ENCODE results near the gene ACKR4.

The ACKR4 gene

DNA sequence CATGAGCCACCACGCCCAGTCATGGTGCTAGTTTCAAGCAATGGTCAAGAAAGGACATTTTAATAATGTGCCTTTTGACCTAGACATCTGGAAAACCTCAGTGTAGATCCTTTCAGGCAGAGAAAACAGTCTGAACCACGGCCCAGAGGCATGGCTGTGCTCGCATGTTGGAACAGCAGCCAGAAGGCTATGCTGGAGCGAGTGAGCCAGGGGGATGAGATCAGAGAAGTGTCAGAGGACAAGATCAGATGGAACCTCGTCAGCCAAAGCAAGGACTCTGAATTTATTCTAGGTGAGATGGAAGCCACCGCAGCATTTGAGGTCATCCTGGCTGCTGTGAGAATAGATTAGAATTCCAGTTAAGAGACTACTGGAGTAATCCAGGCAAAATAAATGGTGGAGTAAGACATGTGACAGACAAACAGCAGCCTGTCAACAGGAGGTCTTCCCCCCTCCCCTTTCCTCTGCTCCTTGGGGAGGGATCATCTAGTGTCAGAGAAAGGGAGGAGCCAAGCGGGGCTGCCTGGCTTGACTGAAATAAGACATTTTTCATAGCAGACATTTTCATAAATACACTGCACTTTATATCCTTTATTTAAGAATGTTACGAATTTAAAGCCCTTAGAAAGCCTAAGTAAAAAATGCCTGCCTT is 40.4 kb upstream of the ACKR4 start:
- Histone ChIP-seq H3K27ac (ENCODE audit: low read depth, low read length) (no peak overlapping the region), H2BK12ac (ENCODE audit: low read length) (no peak overlapping the region), H3K4ac (ENCODE audit: low read depth, low read length) (no peak overlapping the region), H3K79me1 (ENCODE audit: low read length) (no peaks in the 10 kb centered on the region), H3K36me3 (ENCODE audit: control insufficient read depth in 1 of 2, insufficient read depth in 2 of 2, low read length in 2 of 2) (no peaks in the 10 kb centered on the region), H2BK120ac (ENCODE audit: insufficient read depth, low read length, poor library complexity) (no peak overlapping the region), H3K14ac (ENCODE audit: low read length) (no peak overlapping the region), H3K18ac (ENCODE audit: low read length) (no peak overlapping the region), H3K23ac (ENCODE audit: low read length) (no peak overlapping the region), H3K9ac (ENCODE audit: low read length) (no peak overlapping the region), H2BK5ac (ENCODE audit: low read depth, low read length, poor library complexity) (no peak overlapping the region), H4K12ac (ENCODE audit: low read depth, low read length) (no peak overlapping the region), H2AK5ac (ENCODE audit: low read length) (no peak overlapping the region), H2AFZ (ENCODE audit: insufficient read depth, low read length, poor library complexity) (no peak overlapping the region), H3K4me3 (ENCODE audit: low read depth, low read length) (no peak overlapping the region), H3K79me2 (ENCODE audit: control insufficient read depth, insufficient read depth, low read length, poor library complexity) (no peaks in the 10 kb centered on the region), H3K9me3 (ENCODE audit: insufficient read depth, low read depth, low read length) (no peaks in the 10 kb centered on the region), H4K91ac (ENCODE audit: low read depth, low read length) (no peak overlapping the region), H4K8ac (ENCODE audit: low read depth, low read length) (no peak overlapping the region), H3K27me3 (ENCODE audit: insufficient read depth, low read length) (no peaks in the 10 kb centered on the region), H3K4me2 (ENCODE audit: low read length) (no peak overlapping the region), H3K4me1 (ENCODE audit: control insufficient read depth in 1 of 2, insufficient read depth in 2 of 2, low read length in 2 of 2) (peaks cover 2 to 5% of the 10 kb centered on the region in 2 experiments)
- DNase-seq: no peak
- no CpG with 5 or more reads among the region's 8 CpGs for WGBS (ENCODE audit: extremely low coverage, insufficient coverage, insufficient read length)

- H3K9ac ChIP-seq (ENCODE audit: low read length): no peak overlapping the region
- H2AK5ac ChIP-seq (ENCODE audit: low read length): no peak overlapping the region
- no peak overlapping the region for H2BK12ac ChIP-seq (ENCODE audit: low read length)
- H3K79me1 ChIP-seq (ENCODE audit: low read length): no peaks in the 10 kb centered on the region
- H4K12ac ChIP-seq (ENCODE audit: low read depth, low read length): no peak overlapping the region
- no CpG with 5 or more reads among the region's 4 CpGs for WGBS (ENCODE audit: extremely low coverage, insufficient coverage, insufficient read length)
- no peaks in the 10 kb centered on the region for H3K79me2 ChIP-seq (ENCODE audit: control insufficient read depth, insufficient read depth, low read length, poor library complexity)
- H4K8ac ChIP-seq (ENCODE audit: low read depth, low read length): no peak overlapping the region
- no peak overlapping the region for H3K4me2 ChIP-seq (ENCODE audit: low read length)
- H3K14ac ChIP-seq (ENCODE audit: low read length): no peak overlapping the region
- no peaks in the 10 kb centered on the region for H3K27me3 ChIP-seq (ENCODE audit: insufficient read depth, low read length)
- no peak overlapping the region for H3K4me3 ChIP-seq (ENCODE audit: low read depth, low read length)
- H4K91ac ChIP-seq (ENCODE audit: low read depth, low read length): no peak overlapping the region
- no peaks in the 10 kb centered on the region for H3K9me3 ChIP-seq (ENCODE audit: insufficient read depth, low read depth, low read length)
- H3K18ac ChIP-seq (ENCODE audit: low read length): no peak overlapping the region
- peaks cover 0 to 5% of the 10 kb centered on the region in 2 experiments for H3K4me1 ChIP-seq (ENCODE audit: control insufficient read depth in 1 of 2, insufficient read depth in 2 of 2, low read length in 2 of 2)
- no peak for DNase-seq
- no peak overlapping the region for H3K4ac ChIP-seq (ENCODE audit: low read depth, low read length)
- no peaks in the 10 kb centered on the region for H3K36me3 ChIP-seq (ENCODE audit: control insufficient read depth in 1 of 2, insufficient read depth in 2 of 2, low read length in 2 of 2)
- H3K23ac ChIP-seq (ENCODE audit: low read length): no peak overlapping the region
- no peak overlapping the region for H2BK5ac ChIP-seq (ENCODE audit: low read depth, low read length, poor library complexity)
- H2BK120ac ChIP-seq (ENCODE audit: insufficient read depth, low read length, poor library complexity): no peak overlapping the region
- no peak overlapping the region for H2AFZ ChIP-seq (ENCODE audit: insufficient read depth, low read length, poor library complexity)
- H3K27ac ChIP-seq (ENCODE audit: low read depth, low read length): no peak overlapping the region
Measured at GRCh38 chr3:132561003-132561402, 36.1 kb upstream of the ACKR4 start.

DNA sequence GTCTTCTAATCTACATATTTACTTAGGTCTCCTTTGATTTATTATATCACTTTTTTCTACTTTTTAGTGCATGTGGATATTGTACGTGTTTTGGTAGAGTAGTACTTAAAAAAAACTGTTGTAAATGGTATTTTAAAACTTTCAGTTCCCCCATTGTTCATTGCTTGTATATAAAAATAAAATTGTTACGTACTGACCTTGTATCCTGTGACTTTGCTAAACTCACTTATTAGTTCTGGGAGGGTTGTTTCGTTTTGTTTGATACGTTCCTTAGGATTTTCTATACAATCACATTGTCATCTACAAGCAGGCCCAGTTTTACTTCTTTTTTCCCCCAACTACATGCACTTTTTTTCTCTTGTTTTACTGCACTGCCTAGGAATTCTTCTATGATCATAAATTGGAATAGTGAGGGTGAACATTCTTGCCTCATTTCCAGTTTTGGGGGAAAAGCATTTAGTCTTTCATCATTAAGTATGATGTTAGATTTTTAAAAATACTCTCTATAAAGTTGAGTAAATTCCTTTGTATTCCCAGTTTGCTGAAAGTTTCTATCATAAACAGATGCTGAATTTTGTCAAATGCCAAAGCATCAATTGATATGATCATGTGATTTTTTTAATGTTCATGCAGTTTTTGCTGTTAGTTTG is 33.5 kb upstream of the ACKR4 start:
- H3K9ac ChIP-seq (ENCODE audit: low read length): no peak overlapping the region

DNA sequence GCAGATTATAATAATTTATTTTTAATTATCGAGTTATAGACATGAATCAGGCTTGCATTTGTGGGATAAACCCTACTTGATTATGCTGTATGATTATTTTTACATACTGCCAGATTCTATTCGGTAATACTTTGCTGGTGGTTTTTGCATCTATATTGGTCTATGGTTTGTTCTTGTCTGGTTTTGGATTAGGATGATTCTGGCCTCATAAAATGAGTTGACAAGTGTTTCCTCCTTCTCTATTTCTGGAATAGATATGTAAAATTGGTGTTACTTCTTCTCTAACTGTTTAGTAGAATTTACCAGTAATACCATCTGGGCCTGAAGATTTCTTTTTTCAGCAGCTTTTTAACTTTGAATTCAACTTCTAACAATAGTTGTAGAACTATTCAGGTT is 33.0 kb upstream of the ACKR4 start:
- no CpG with 5 or more reads among the region's 2 CpGs for WGBS (ENCODE audit: extremely low coverage, insufficient coverage, insufficient read length)
- Histone ChIP-seq H3K9me3 (ENCODE audit: insufficient read depth, low read depth, low read length) (no peaks in the 10 kb centered on the region), H2BK120ac (ENCODE audit: insufficient read depth, low read length, poor library complexity) (no peak overlapping the region), H3K27me3 (ENCODE audit: insufficient read depth, low read length) (no peaks in the 10 kb centered on the region), H4K91ac (ENCODE audit: low read depth, low read length) (no peak overlapping the region), H4K12ac (ENCODE audit: low read depth, low read length) (no peak overlapping the region), H2AFZ (ENCODE audit: insufficient read depth, low read length, poor library complexity) (no peak overlapping the region), H3K27ac (ENCODE audit: low read depth, low read length) (no peak overlapping the region), H3K4me3 (ENCODE audit: low read depth, low read length) (no peak overlapping the region), H3K14ac (ENCODE audit: low read length) (no peak overlapping the region), H2BK12ac (ENCODE audit: low read length) (no peak overlapping the region), H3K4ac (ENCODE audit: low read depth, low read length) (no peak overlapping the region), H3K9ac (ENCODE audit: low read length) (no peak overlapping the region), H3K18ac (ENCODE audit: low read length) (no peak overlapping the region), H2AK5ac (ENCODE audit: low read length) (no peak overlapping the region), H3K23ac (ENCODE audit: low read length) (no peak overlapping the region), H3K4me1 (ENCODE audit: control insufficient read depth in 1 of 2, insufficient read depth in 2 of 2, low read length in 2 of 2) (no peaks in the 10 kb centered on the region), H3K4me2 (ENCODE audit: low read length) (no peak overlapping the region), H3K79me1 (ENCODE audit: low read length) (no peaks in the 10 kb centered on the region), H4K8ac (ENCODE audit: low read depth, low read length) (no peak overlapping the region), H2BK5ac (ENCODE audit: low read depth, low read length, poor library complexity) (no peak overlapping the region), H3K79me2 (ENCODE audit: control insufficient read depth, insufficient read depth, low read length, poor library complexity) (no peaks in the 10 kb centered on the region), H3K36me3 (ENCODE audit: control insufficient read depth in 1 of 2, insufficient read depth in 2 of 2, low read length in 2 of 2) (no peaks in the 10 kb centered on the region)
- no peak for DNase-seq

More for the DNA sequence above, 33.5 kb upstream of the ACKR4 start:
- H4K8ac ChIP-seq (ENCODE audit: low read depth, low read length): no peak overlapping the region
- no peak overlapping the region for H4K12ac ChIP-seq (ENCODE audit: low read depth, low read length)
- H3K79me2 ChIP-seq (ENCODE audit: control insufficient read depth, insufficient read depth, low read length, poor library complexity): no peaks in the 10 kb centered on the region
- H3K9me3 ChIP-seq (ENCODE audit: insufficient read depth, low read depth, low read length): no peaks in the 10 kb centered on the region
- H2AK5ac ChIP-seq (ENCODE audit: low read length): no peak overlapping the region
- no peaks in the 10 kb centered on the region for H3K36me3 ChIP-seq (ENCODE audit: control insufficient read depth in 1 of 2, insufficient read depth in 2 of 2, low read length in 2 of 2)
- no CpG with 5 or more reads among the region's 4 CpGs for WGBS (ENCODE audit: extremely low coverage, insufficient coverage, insufficient read length)
- no peaks in the 10 kb centered on the region for H3K27me3 ChIP-seq (ENCODE audit: insufficient read depth, low read length)
- H4K91ac ChIP-seq (ENCODE audit: low read depth, low read length): no peak overlapping the region
- H3K79me1 ChIP-seq (ENCODE audit: low read length): no peaks in the 10 kb centered on the region
- H2BK12ac ChIP-seq (ENCODE audit: low read length): no peak overlapping the region
- no peak overlapping the region for H2AFZ ChIP-seq (ENCODE audit: insufficient read depth, low read length, poor library complexity)
- no peak overlapping the region for H3K4ac ChIP-seq (ENCODE audit: low read depth, low read length)
- H3K27ac ChIP-seq (ENCODE audit: low read depth, low read length): no peak overlapping the region
- no peaks in the 10 kb centered on the region for H3K4me1 ChIP-seq (ENCODE audit: control insufficient read depth in 1 of 2, insufficient read depth in 2 of 2, low read length in 2 of 2)
- no peak overlapping the region for H3K23ac ChIP-seq (ENCODE audit: low read length)
- H3K14ac ChIP-seq (ENCODE audit: low read length): no peak overlapping the region
- no peak overlapping the region for H2BK5ac ChIP-seq (ENCODE audit: low read depth, low read length, poor library complexity)
- no peak for DNase-seq
- no peak overlapping the region for H3K18ac ChIP-seq (ENCODE audit: low read length)
- H3K4me3 ChIP-seq (ENCODE audit: low read depth, low read length): no peak overlapping the region
- H2BK120ac ChIP-seq (ENCODE audit: insufficient read depth, low read length, poor library complexity): no peak overlapping the region
- no peak overlapping the region for H3K4me2 ChIP-seq (ENCODE audit: low read length)
